Natural killer cell (primary cell): ENCODE data around the gene AZIN2. TPM values are rescaled to one million over a fixed set of nuclear protein-coding genes. Genes with fewer than 3 reads are reported as not detected.

ENCODE experiments used
- ATAC-seq, 3 donors: fragments of 150-1000 bp in 2 of 3; fragments of 200-7000 bp in 1 of 3; cut with Tn5 transposase; 1 replicate in 1 of 3; 2 replicates in 2 of 3; pipeline ENCODE4 v1.10.0; 2021; ENCODE audit warnings: mild to moderate bottlenecking in 2 of 3, moderate library complexity in 2 of 3
- DNase-seq, 2 donors: peaks; one replicate each; pipeline versions ENCODE4 v3.0.0 to v3.0.0-alpha.2; 2013 to 2021; ENCODE audit warnings: mixed read lengths in 1 of 2
- H3K27ac ChIP-seq: one replicate; pipeline ENCODE4 v1.5.1; 2013; ENCODE audit warnings: mild to moderate bottlenecking, low read length
- H3K27me3 ChIP-seq: one replicate; pipeline ENCODE4 v1.6.1; 2013; ENCODE audit warnings: low read length; ENCODE audit not compliant: control insufficient read depth, insufficient read depth
- H3K36me3 ChIP-seq: one replicate; pipeline ENCODE4 v1.6.1; 2013; ENCODE audit warnings: low read length; ENCODE audit not compliant: control insufficient read depth, insufficient read depth
- H3K4me1 ChIP-seq: one replicate; pipeline ENCODE4 v1.6.1; 2013; ENCODE audit warnings: low read length; ENCODE audit not compliant: control insufficient read depth, insufficient read depth
- H3K4me3 ChIP-seq: one replicate; pipeline ENCODE4 v1.5.1; 2013; ENCODE audit warnings: low read length
- H3K9me3 ChIP-seq: one replicate; pipeline ENCODE4 v1.6.1; 2013; ENCODE audit warnings: low read length; ENCODE audit not compliant: control insufficient read depth, insufficient read depth
- H3K27ac Mint-ChIP-seq, 2 donors: one replicate each; pipeline ENCODE4 v1.8.0; 2022; ENCODE audit warnings: mild to moderate bottlenecking in 2 of 2, mixed read lengths in 2 of 2, moderate library complexity in 1 of 2
- H3K27me3 Mint-ChIP-seq, 2 donors: one replicate each; pipeline ENCODE4 v1.8.0; 2022; ENCODE audit warnings: low read depth in 2 of 2, mixed read lengths in 2 of 2
- H3K36me3 Mint-ChIP-seq: one replicate; pipeline ENCODE4 v1.8.0; 2022; ENCODE audit warnings: mixed read lengths
- H3K4me1 Mint-ChIP-seq, 2 donors: one replicate each; pipeline ENCODE4 v1.8.0; 2022; ENCODE audit warnings: mixed read lengths in 2 of 2
- H3K4me3 Mint-ChIP-seq: one replicate; pipeline ENCODE4 v1.8.0; 2022; ENCODE audit warnings: mild to moderate bottlenecking, moderate library complexity, mixed read lengths
- H3K9me3 Mint-ChIP-seq, 2 donors: one replicate each; pipeline ENCODE4 v1.8.0; 2022; ENCODE audit warnings: mixed read lengths in 2 of 2
- WGBS: methylation state at CpG from one replicate; pipeline ENCODE4 v1.1.7; 2013; ENCODE audit warnings: missing lambda C conversion rate; ENCODE audit not compliant: insufficient coverage; 5-methylcytosine and 5-hydroxymethylcytosine counted together
- intact Hi-C: fragments of 100-400 bp; cut with micrococcal nuclease; formaldehyde crosslinking; loops from one replicate; pipeline ENCODE4 v1.14.2; 2022
- total RNA-seq, 4 donors: library from RNA; stranded (reverse); fragments of 120-200 nt in 1 of 4; gene quantifications; one replicate each; pipeline versions ENCODE4 v1.2.3 to v1.2.4, GENCODE V29; 2013 to 2022
- TF ChIP-seq, protein P1 (sequence below): fragments of 200-600 bp; IDR thresholded peaks from one replicate; pipeline ENCODE4 v1.8.0; 2022; ENCODE audit warnings: antibody characterized with exemption

AZIN2 gene
- total RNA-seq, 3 donors from 2014 or later (not counting 1 experiment from before 2014, with no cell fraction given), result 1.9 to 5.1 (median 4.1) TPM

DNA sequence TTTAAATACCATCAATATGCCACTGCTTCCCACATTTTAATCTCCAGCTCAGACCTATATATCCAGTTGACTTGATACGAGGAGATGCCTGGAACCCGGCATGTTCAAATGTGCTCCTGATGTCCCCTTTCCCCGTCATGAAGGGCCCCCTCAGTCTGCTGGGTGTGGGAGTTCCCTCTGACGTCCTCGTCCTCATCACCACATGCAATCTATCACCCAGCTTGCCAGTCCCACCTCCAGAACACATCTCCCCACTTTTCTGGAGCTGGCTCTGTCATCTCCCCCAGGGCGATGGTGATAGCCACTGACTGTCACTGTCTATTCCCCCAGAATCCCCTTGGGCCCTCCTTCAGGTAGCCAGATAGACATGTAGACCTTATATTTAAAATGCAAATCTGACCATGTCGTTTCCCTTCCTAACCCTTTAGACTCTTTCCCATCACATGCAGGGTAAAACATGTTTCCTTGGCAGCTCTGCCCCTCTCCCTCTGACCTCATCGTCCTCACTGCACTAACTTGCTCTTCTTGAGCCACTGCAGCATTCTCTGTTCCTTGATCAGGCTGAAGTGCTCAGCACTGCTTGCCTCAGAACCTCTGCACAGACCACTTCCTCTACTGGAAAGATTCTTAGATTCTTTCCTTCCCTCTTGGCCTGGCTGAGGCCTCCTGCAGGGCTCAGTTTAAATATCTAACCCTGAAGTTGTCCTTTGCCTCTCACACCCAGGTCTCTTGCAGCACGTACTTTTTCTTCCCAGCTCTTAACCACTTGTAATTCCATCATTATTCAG lies 7.4 kb downstream of the AZIN2 start:
- peak overlapping the region; percentile 3 to 65 for H3K27ac Mint-ChIP-seq
- Histone ChIP-seq H3K9me3 (no peaks in the 10 kb centered on the region), H3K4me1 (peaks cover 17% of the 10 kb centered on the region), H3K27ac (no peak overlapping the region), H3K4me3 (no peak overlapping the region), H3K27me3 (no peaks in the 10 kb centered on the region), H3K36me3 (no peaks in the 10 kb centered on the region)
- intact Hi-C loops, result loop anchor here (10.0 kb wide), 1 partner anchor 374 kb away; no protein-coding TSS in a partner anchor
- peak overlapping the region; percentile 19 for H3K4me3 Mint-ChIP-seq
- DNase-seq (peak in 1 of 2 donors; percentile 30), ATAC-seq (peak in 2 of 3 donors; percentile 43 to 47)
- H3K4me1 Mint-ChIP-seq, result peaks cover 13 to 28% of the 10 kb centered on the region in 2 donors
- no peaks in the 10 kb centered on the region for H3K36me3 Mint-ChIP-seq
- whole genome bisulfite sequencing, result 49% methylated on average over 9 of the region's 9 CpGs
- TF ChIP-seq, protein P1, sequence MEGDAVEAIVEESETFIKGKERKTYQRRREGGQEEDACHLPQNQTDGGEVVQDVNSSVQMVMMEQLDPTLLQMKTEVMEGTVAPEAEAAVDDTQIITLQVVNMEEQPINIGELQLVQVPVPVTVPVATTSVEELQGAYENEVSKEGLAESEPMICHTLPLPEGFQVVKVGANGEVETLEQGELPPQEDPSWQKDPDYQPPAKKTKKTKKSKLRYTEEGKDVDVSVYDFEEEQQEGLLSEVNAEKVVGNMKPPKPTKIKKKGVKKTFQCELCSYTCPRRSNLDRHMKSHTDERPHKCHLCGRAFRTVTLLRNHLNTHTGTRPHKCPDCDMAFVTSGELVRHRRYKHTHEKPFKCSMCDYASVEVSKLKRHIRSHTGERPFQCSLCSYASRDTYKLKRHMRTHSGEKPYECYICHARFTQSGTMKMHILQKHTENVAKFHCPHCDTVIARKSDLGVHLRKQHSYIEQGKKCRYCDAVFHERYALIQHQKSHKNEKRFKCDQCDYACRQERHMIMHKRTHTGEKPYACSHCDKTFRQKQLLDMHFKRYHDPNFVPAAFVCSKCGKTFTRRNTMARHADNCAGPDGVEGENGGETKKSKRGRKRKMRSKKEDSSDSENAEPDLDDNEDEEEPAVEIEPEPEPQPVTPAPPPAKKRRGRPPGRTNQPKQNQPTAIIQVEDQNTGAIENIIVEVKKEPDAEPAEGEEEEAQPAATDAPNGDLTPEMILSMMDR, result no peak
- H3K27me3 Mint-ChIP-seq, result peaks cover 0 to 4% of the 10 kb centered on the region in 2 donors
- no peaks in the 10 kb centered on the region for H3K9me3 Mint-ChIP-seq

DNA sequence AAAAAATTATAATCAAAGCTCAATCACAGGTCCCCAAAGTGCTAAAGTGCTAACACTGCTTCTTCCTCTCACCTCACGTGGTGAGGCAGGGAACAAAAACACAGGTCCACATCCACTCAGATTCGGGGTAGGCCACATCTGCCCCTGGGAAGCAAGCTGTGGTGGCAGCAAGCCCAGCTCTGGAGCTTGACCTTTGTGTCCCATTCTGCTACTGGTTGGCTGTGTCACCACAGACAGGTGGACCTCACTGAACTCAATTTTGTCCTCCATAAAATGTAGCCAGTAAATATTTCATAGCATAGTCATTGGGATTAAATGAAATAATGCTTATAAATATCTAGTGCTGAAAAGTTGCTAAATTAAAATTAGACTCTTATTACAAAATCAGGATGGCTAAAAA lies 8.5 kb downstream of the AZIN2 start:
- Histone ChIP-seq H3K4me3 (no peak overlapping the region), H3K9me3 (no peaks in the 10 kb centered on the region), H3K27me3 (no peaks in the 10 kb centered on the region), H3K36me3 (no peaks in the 10 kb centered on the region), H3K4me1 (peaks cover 17% of the 10 kb centered on the region), H3K27ac (no peak overlapping the region)
- Mint-ChIP-seq H3K4me3 (no peak overlapping the region), H3K27me3 (peaks cover 0 to 4% of the 10 kb centered on the region in 2 donors), H3K4me1 (peaks cover 14 to 31% of the 10 kb centered on the region in 2 donors), H3K27ac (no peak overlapping the region), H3K36me3 (no peaks in the 10 kb centered on the region), H3K9me3 (no peaks in the 10 kb centered on the region)
- DNase-seq (no peak), ATAC-seq (no peak)
- intact Hi-C loops, result loop anchor here (10.0 kb wide), 1 partner anchor 375 kb away; no protein-coding TSS in a partner anchor
- 65% methylated on average over 2 of the region's 2 CpGs for WGBS
- TF ChIP-seq, protein P1, result no peak

DNA sequence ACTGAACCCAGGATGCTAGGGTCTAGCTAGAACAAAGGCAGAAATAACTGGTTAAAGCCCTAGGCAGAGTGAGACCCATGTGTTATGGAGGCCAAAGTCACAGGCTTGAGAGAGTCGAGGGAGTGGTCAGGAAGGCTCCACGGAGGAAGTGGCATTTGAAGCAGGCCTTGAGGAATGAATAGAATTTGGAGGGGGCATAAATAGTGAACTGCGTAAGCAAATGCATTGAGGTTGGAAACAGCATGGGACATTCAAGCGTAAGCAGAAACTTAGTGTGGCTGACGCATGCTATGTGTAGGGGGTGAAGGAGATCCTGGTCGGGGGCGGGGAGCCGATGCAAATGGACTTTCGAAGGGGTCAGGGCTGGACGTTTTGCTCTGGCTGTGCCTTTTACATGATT lies 11.5 kb downstream of the AZIN2 start:
- Histone ChIP-seq H3K4me1 (peaks cover 24% of the 10 kb centered on the region), H3K27me3 (no peaks in the 10 kb centered on the region), H3K4me3 (no peak overlapping the region), H3K9me3 (no peaks in the 10 kb centered on the region), H3K27ac (no peak overlapping the region), H3K36me3 (no peaks in the 10 kb centered on the region)
- H3K4me3 Mint-ChIP-seq, result no peak overlapping the region
- H3K36me3 Mint-ChIP-seq, result no peaks in the 10 kb centered on the region
- no peaks in the 10 kb centered on the region for H3K9me3 Mint-ChIP-seq
- DNase-seq, result no peak
- no peaks in the 10 kb centered on the region for H3K27me3 Mint-ChIP-seq
- 88% methylated on average over 10 of the region's 10 CpGs for WGBS
- no peak overlapping the region for H3K27ac Mint-ChIP-seq
- intact Hi-C loops, result no loop called here
- peaks cover 32 to 42% of the 10 kb centered on the region in 2 donors for H3K4me1 Mint-ChIP-seq
- ATAC-seq, result no peak
- TF ChIP-seq, protein P1, result no peak
